GM10266 (cell line): ENCODE measurements around the gene SCFD1.

ENCODE experiments used
- DNase-seq: peaks from one replicate; pipeline ENCODE4 v3.0.0; 2012; ENCODE audit errors: extremely low spot score
- CTCF ChIP-seq: IDR thresholded peaks from 2 replicates; pipeline ENCODE4 v1.5.1; 2012; ENCODE audit warnings: mild to moderate bottlenecking, low read depth; ENCODE audit not compliant: control insufficient read depth, insufficient read depth; ENCODE audit errors: missing control alignments

SCFD1 gene

GRCh38 chr14:30754778-30755177, 132.7 kb downstream of the SCFD1 start:
- no peak for TF ChIP-seq CTCF
- no peak for DNase-seq

GRCh38 chr14:30756594-30756993, 134.5 kb downstream of the SCFD1 start:
- DNase-seq: no peak
- TF ChIP-seq CTCF: peak; percentile 4

GRCh38 chr14:30757082-30757481, 135.0 kb downstream of the SCFD1 start:
- TF ChIP-seq CTCF: no peak
- DNase-seq: no peak

- no peak for TF ChIP-seq CTCF
- no peak for DNase-seq
Measured at GRCh38 chr14:30759172-30760125, 137.3 kb downstream of the SCFD1 start.

- DNase-seq: no peak
- TF ChIP-seq CTCF: no peak
Measured at GRCh38 chr14:30763891-30764290, 141.8 kb downstream of the SCFD1 start.

- no peak for DNase-seq
- TF ChIP-seq CTCF: no peak
Measured at GRCh38 chr14:30767624-30768023, 145.5 kb downstream of the SCFD1 start.

GRCh38 chr14:30768791-30769190, 146.7 kb downstream of the SCFD1 start:
- TF ChIP-seq CTCF: no peak
- DNase-seq: no peak
